Measurements from ENCODE around the gene TTC39A.

The TTC39A gene

GRCh38 chr1:51355382-51355781 lies 25.0 kb upstream of the TTC39A start:
- no peaks in the 10 kb centered on the region for H3K27me3 ChIP-seq (ENCODE audit: insufficient read depth, insufficient read length)
- H3K4me3 ChIP-seq (ENCODE audit: insufficient read length, low read depth) = no peak overlapping the region
- TF ChIP-seq YY1 (IDR thresholded peaks at IDR 0.05; ENCODE audit: insufficient read depth, insufficient read length) (no peak), ZNF274 (IDR thresholded peaks at IDR 0.05; ENCODE audit: low read depth, low read length) (no peak)
- peaks cover 26% of the 10 kb centered on the region for H3K36me3 ChIP-seq (ENCODE audit: insufficient read depth, insufficient read length, low read length)
- H3K9ac ChIP-seq (ENCODE audit: insufficient read length, low read depth) = no peak overlapping the region
- no peak for DNase-seq (ENCODE audit: low read depth, low spot score)
- H3K4me1 ChIP-seq (ENCODE audit: insufficient read depth, insufficient read length) = no peaks in the 10 kb centered on the region
- no peaks in the 10 kb centered on the region for H3K9me3 ChIP-seq (ENCODE audit: insufficient read depth, low read length)

- Histone ChIP-seq H3K4me3 (ENCODE audit: insufficient read length, low read depth) (no peak overlapping the region), H3K9ac (ENCODE audit: insufficient read length, low read depth) (no peak overlapping the region), H3K9me3 (ENCODE audit: insufficient read depth, low read length) (no peaks in the 10 kb centered on the region), H3K36me3 (ENCODE audit: insufficient read depth, insufficient read length, low read length) (peaks cover 20% of the 10 kb centered on the region), H3K4me1 (ENCODE audit: insufficient read depth, insufficient read length) (no peaks in the 10 kb centered on the region), H3K27me3 (ENCODE audit: insufficient read depth, insufficient read length) (no peaks in the 10 kb centered on the region)
- no peak for TF ChIP-seq YY1 (IDR thresholded peaks at IDR 0.05; ENCODE audit: insufficient read depth, insufficient read length)
- DNase-seq (ENCODE audit: low read depth, low spot score) = no peak
Measured at GRCh38 chr1:51354416-51354815, 24.1 kb upstream of the TTC39A start.

- TF ChIP-seq SUZ12 (IDR thresholded peaks at IDR 0.05; ENCODE audit: extremely low read depth, insufficient read depth, insufficient read length) (no peak), ZNF274 (IDR thresholded peaks at IDR 0.05; ENCODE audit: low read depth, low read length) (no peak), YY1 (IDR thresholded peaks at IDR 0.05; ENCODE audit: insufficient read depth, insufficient read length) (no peak)
- Histone ChIP-seq H3K36me3 (ENCODE audit: insufficient read depth, insufficient read length, low read length) (peaks cover 15% of the 10 kb centered on the region), H3K9me3 (ENCODE audit: insufficient read depth, low read length) (no peaks in the 10 kb centered on the region), H3K9ac (ENCODE audit: insufficient read length, low read depth) (no peak overlapping the region), H3K4me1 (ENCODE audit: insufficient read depth, insufficient read length) (no peaks in the 10 kb centered on the region), H3K4me3 (ENCODE audit: insufficient read length, low read depth) (no peak overlapping the region), H3K27me3 (ENCODE audit: insufficient read depth, insufficient read length) (no peaks in the 10 kb centered on the region)
- no peak for DNase-seq (ENCODE audit: low read depth, low spot score)
Measured at GRCh38 chr1:51351907-51352306, 21.5 kb upstream of the TTC39A start.

- TF ChIP-seq SUZ12 (IDR thresholded peaks at IDR 0.05; ENCODE audit: extremely low read depth, insufficient read depth, insufficient read length) (no peak), YY1 (IDR thresholded peaks at IDR 0.05; ENCODE audit: insufficient read depth, insufficient read length) (no peak), ZNF274 (IDR thresholded peaks at IDR 0.05; ENCODE audit: low read depth, low read length) (no peak)
- Histone ChIP-seq H3K4me1 (ENCODE audit: insufficient read depth, insufficient read length) (peaks cover 7% of the 10 kb centered on the region), H3K27me3 (ENCODE audit: insufficient read depth, insufficient read length) (peaks cover 3% of the 10 kb centered on the region), H3K36me3 (ENCODE audit: insufficient read depth, insufficient read length, low read length) (peaks cover 2% of the 10 kb centered on the region), H3K9me3 (ENCODE audit: insufficient read depth, low read length) (no peaks in the 10 kb centered on the region), H3K4me3 (ENCODE audit: insufficient read length, low read depth) (no peak overlapping the region), H3K9ac (ENCODE audit: insufficient read length, low read depth) (no peak overlapping the region)
- DNase-seq (ENCODE audit: low read depth, low spot score) = no peak
Measured at GRCh38 chr1:51349862-51350261, 19.5 kb upstream of the TTC39A start.

GRCh38 chr1:51348147-51348527 lies 17.8 kb upstream of the TTC39A start:
- TF ChIP-seq YY1 (IDR thresholded peaks at IDR 0.05; ENCODE audit: insufficient read depth, insufficient read length) = no peak
- H3K9ac ChIP-seq (ENCODE audit: insufficient read length, low read depth) = no peak overlapping the region
- peaks cover 20% of the 10 kb centered on the region for H3K27me3 ChIP-seq (ENCODE audit: insufficient read depth, insufficient read length)
- DNase-seq (ENCODE audit: low read depth, low spot score) = no peak
- no peaks in the 10 kb centered on the region for H3K9me3 ChIP-seq (ENCODE audit: insufficient read depth, low read length)
- H3K4me1 ChIP-seq (ENCODE audit: insufficient read depth, insufficient read length) = peaks cover 10% of the 10 kb centered on the region
- no peaks in the 10 kb centered on the region for H3K36me3 ChIP-seq (ENCODE audit: insufficient read depth, insufficient read length, low read length)
- H3K4me3 ChIP-seq (ENCODE audit: insufficient read length, low read depth) = no peak overlapping the region

GRCh38 chr1:51347398-51348146 lies 17.2 kb upstream of the TTC39A start:
- TF ChIP-seq YY1 (IDR thresholded peaks at IDR 0.05; ENCODE audit: insufficient read depth, insufficient read length) (no peak), ZNF274 (IDR thresholded peaks at IDR 0.05; ENCODE audit: low read depth, low read length) (no peak), SUZ12 (IDR thresholded peaks at IDR 0.05; ENCODE audit: extremely low read depth, insufficient read depth, insufficient read length) (no peak)
- H3K36me3 ChIP-seq (ENCODE audit: insufficient read depth, insufficient read length, low read length) = no peaks in the 10 kb centered on the region
- H3K27me3 ChIP-seq (ENCODE audit: insufficient read depth, insufficient read length) = peaks cover 26% of the 10 kb centered on the region
- no peak overlapping the region for H3K4me3 ChIP-seq (ENCODE audit: insufficient read length, low read depth)
- no peak overlapping the region for H3K9ac ChIP-seq (ENCODE audit: insufficient read length, low read depth)
- DNase-seq (ENCODE audit: low read depth, low spot score) = no peak
- peaks cover 10% of the 10 kb centered on the region for H3K4me1 ChIP-seq (ENCODE audit: insufficient read depth, insufficient read length)
- H3K9me3 ChIP-seq (ENCODE audit: insufficient read depth, low read length) = no peaks in the 10 kb centered on the region

- DNase-seq (ENCODE audit: low read depth, low spot score) = no peak
- TF ChIP-seq SUZ12 (IDR thresholded peaks at IDR 0.05; ENCODE audit: extremely low read depth, insufficient read depth, insufficient read length) (no peak), ZNF274 (IDR thresholded peaks at IDR 0.05; ENCODE audit: low read depth, low read length) (no peak)
- Histone ChIP-seq H3K4me1 (ENCODE audit: insufficient read depth, insufficient read length) (peaks cover 14% of the 10 kb centered on the region), H3K4me3 (ENCODE audit: insufficient read length, low read depth) (no peak overlapping the region), H3K9me3 (ENCODE audit: insufficient read depth, low read length) (no peaks in the 10 kb centered on the region), H3K27me3 (ENCODE audit: insufficient read depth, insufficient read length) (peaks cover 26% of the 10 kb centered on the region), H3K9ac (ENCODE audit: insufficient read length, low read depth) (no peak overlapping the region), H3K36me3 (ENCODE audit: insufficient read depth, insufficient read length, low read length) (no peaks in the 10 kb centered on the region)
Measured at GRCh38 chr1:51346086-51346942, 16.0 kb upstream of the TTC39A start.

Data from NT2/D1 (cell line).